SK-N-SH treated with all-trans-retinoic acid at 6 μM for 48 hours (cell line): ENCODE data around the gene MUC3A.

Source experiments
- ATAC-seq: fragments of 200-7000 bp; cut with Tn5 transposase; 3 replicates; pipeline ENCODE4 v1.9.1; 2020; ENCODE audit warnings: mild to moderate bottlenecking, moderate library complexity
- ARNTL ChIP-seq: fragments of 450-650 bp; formaldehyde crosslinking; IDR thresholded peaks from 2 replicates; pipeline ENCODE4 v1.5.0; 2020; ENCODE audit warnings: low read depth, mild to moderate bottlenecking, moderate library complexity, borderline replicate concordance
- BACH2 ChIP-seq: fragments of 250-450 bp; sonication (Bioruptor Pico); IDR thresholded peaks from 2 replicates; pipeline ENCODE4 v1.9.0; 2021; ENCODE audit warnings: mild to moderate bottlenecking, borderline replicate concordance
- CSDC2 ChIP-seq: fragments of 250-450 bp; sonication (Bioruptor Pico); IDR thresholded peaks from 2 replicates; pipeline ENCODE4 v1.5.0; 2020; ENCODE audit warnings: mild to moderate bottlenecking, moderate library complexity
- ESRRG ChIP-seq: fragments of 250-450 bp; sonication (Bioruptor Pico); IDR thresholded peaks from 2 replicates; pipeline ENCODE4 v1.6.1; 2021; ENCODE audit warnings: mild to moderate bottlenecking
- GLIS3 ChIP-seq: fragments of 250-450 bp; sonication (Bioruptor Pico); IDR thresholded peaks from 2 replicates; pipeline ENCODE4 v1.5.0; 2020; ENCODE audit warnings: mild to moderate bottlenecking, moderate library complexity
- ISL1 ChIP-seq: fragments of 250-450 bp; sonication (Bioruptor Pico); IDR thresholded peaks from 2 replicates; pipeline ENCODE4 v2.1.2; 2022; ENCODE audit warnings: mild to moderate bottlenecking, moderate library complexity
- OSR1 ChIP-seq: fragments of 250-450 bp; sonication (Bioruptor Pico); IDR thresholded peaks from 2 replicates; pipeline ENCODE4 v1.8.0; 2022; ENCODE audit warnings: moderate library complexity, mild to moderate bottlenecking, inconsistent platforms
- PPARA ChIP-seq: fragments of 250-450 bp; sonication (Bioruptor Pico); IDR thresholded peaks from 2 replicates; pipeline ENCODE4 v1.5.0; 2020; ENCODE audit warnings: mild to moderate bottlenecking, borderline replicate concordance
- RARB ChIP-seq: fragments of 250-450 bp; sonication (Bioruptor Pico); IDR thresholded peaks from 2 replicates; pipeline ENCODE4 v1.8.0; 2021; ENCODE audit warnings: mild to moderate bottlenecking, moderate library complexity
- SNAI2 ChIP-seq: fragments of 250-450 bp; sonication (Bioruptor Pico); IDR thresholded peaks from 2 replicates; pipeline ENCODE4 v1.5.0; 2020; ENCODE audit warnings: mild to moderate bottlenecking, moderate library complexity
- TCF4 ChIP-seq: fragments of 250-450 bp; sonication (Bioruptor Pico); IDR thresholded peaks from 2 replicates; pipeline ENCODE4 v1.8.0; 2021; ENCODE audit warnings: mild to moderate bottlenecking, moderate library complexity, borderline replicate concordance
- TOX ChIP-seq: fragments of 250-450 bp; sonication (Bioruptor Pico); IDR thresholded peaks from 2 replicates; pipeline ENCODE4 v1.8.0; 2021; ENCODE audit warnings: mild to moderate bottlenecking, moderate library complexity, borderline replicate concordance
- ZC3H10 ChIP-seq: fragments of 250-450 bp; sonication (Bioruptor Pico); IDR thresholded peaks from 2 replicates; pipeline ENCODE4 v1.5.1; 2021; ENCODE audit warnings: mild to moderate bottlenecking, moderate library complexity
- ZFP3 ChIP-seq: fragments of 250-450 bp; sonication (Bioruptor Pico); IDR thresholded peaks from 2 replicates; pipeline ENCODE4 v1.5.0; 2020; ENCODE audit warnings: mild to moderate bottlenecking, moderate library complexity
- ZFP30 ChIP-seq: fragments of 450-650 bp; formaldehyde crosslinking; IDR thresholded peaks from 2 replicates; pipeline ENCODE4 v1.5.0; 2022; ENCODE audit warnings: mild to moderate bottlenecking, moderate library complexity
- ZNF565 ChIP-seq: fragments of 450-650 bp; formaldehyde crosslinking; conservative IDR thresholded peaks from 2 replicates; pipeline ENCODE4 v1.5.0; 2020; ENCODE audit warnings: low read depth, mild to moderate bottlenecking, moderate library complexity
- ZNF70 ChIP-seq: fragments of 450-650 bp; formaldehyde crosslinking; IDR thresholded peaks from 2 replicates; pipeline ENCODE4 v1.5.0; 2020; ENCODE audit warnings: mild to moderate bottlenecking, moderate library complexity
- ZNF8 ChIP-seq: fragments of 450-650 bp; formaldehyde crosslinking; IDR thresholded peaks from 2 replicates; pipeline ENCODE4 v1.5.0; 2020; ENCODE audit warnings: mild to moderate bottlenecking, moderate library complexity
- TF ChIP-seq, protein P1 (sequence below): fragments of 250-450 bp; sonication (Bioruptor Pico); IDR thresholded peaks from 2 replicates; pipeline ENCODE4 v1.5.1; 2021; ENCODE audit warnings: mild to moderate bottlenecking, moderate library complexity
- TF ChIP-seq, protein P2 (sequence below): fragments of 250-450 bp; sonication (Bioruptor Pico); IDR thresholded peaks from 2 replicates; pipeline ENCODE4 v1.5.0; 2020; ENCODE audit warnings: mild to moderate bottlenecking, moderate library complexity
- TF ChIP-seq, protein P3 (sequence below): fragments of 250-450 bp; sonication (Bioruptor Pico); IDR thresholded peaks from 2 replicates; pipeline ENCODE4 v1.5.1; 2020; ENCODE audit warnings: low read depth, mild to moderate bottlenecking, moderate library complexity
- TF ChIP-seq, protein P4 (sequence below): fragments of 250-450 bp; sonication (Bioruptor Pico); IDR thresholded peaks from 2 replicates; pipeline ENCODE4 v1.8.0; 2021; ENCODE audit warnings: low read depth, mild to moderate bottlenecking, moderate library complexity, borderline replicate concordance
- TF ChIP-seq, protein P5 (sequence below): fragments of 250-450 bp; sonication (Bioruptor Pico); IDR thresholded peaks from 2 replicates; pipeline ENCODE4 v1.8.0; 2020; ENCODE audit warnings: mild to moderate bottlenecking, moderate library complexity, borderline replicate concordance

The MUC3A gene

DNA sequence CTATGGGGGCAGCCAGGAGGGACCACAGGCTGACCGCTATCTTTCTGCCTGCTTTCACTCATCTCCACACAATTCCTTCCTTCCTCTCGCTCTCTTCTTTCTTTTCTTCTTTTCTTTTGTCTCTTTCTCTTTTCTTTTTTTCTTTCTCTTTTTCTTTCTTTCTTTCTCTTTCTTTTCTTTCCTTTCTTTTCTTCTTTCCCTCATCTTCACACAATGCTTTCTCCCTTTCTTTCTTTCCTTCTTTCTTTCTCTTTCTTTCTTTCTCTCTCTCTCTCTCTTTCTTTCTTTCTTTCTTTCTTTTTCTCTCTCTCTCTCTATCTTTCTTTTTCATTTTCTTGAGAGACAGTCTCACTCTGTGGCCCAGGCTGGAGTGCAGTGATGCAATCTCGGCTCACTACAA, 13.2 kb downstream of the MUC3A start:
- TF ChIP-seq CSDC2 (CRISPR knock-in tag) (no peak), BACH2 (no peak), TCF4 (CRISPR knock-in tag) (no peak), ZFP30 (CRISPR knock-in tag) (no peak), RARB (CRISPR knock-in tag) (no peak), ISL1 (no peak), ZNF8 (CRISPR knock-in tag) (no peak), TOX (no peak), ZNF565 (CRISPR knock-in tag) (no peak), GLIS3 (CRISPR knock-in tag) (no peak), ARNTL (no peak), ZFP3 (CRISPR knock-in tag) (no peak), ESRRG (CRISPR knock-in tag) (no peak), OSR1 (no peak), SNAI2 (CRISPR knock-in tag) (no peak)
- TF ChIP-seq, protein P1, sequence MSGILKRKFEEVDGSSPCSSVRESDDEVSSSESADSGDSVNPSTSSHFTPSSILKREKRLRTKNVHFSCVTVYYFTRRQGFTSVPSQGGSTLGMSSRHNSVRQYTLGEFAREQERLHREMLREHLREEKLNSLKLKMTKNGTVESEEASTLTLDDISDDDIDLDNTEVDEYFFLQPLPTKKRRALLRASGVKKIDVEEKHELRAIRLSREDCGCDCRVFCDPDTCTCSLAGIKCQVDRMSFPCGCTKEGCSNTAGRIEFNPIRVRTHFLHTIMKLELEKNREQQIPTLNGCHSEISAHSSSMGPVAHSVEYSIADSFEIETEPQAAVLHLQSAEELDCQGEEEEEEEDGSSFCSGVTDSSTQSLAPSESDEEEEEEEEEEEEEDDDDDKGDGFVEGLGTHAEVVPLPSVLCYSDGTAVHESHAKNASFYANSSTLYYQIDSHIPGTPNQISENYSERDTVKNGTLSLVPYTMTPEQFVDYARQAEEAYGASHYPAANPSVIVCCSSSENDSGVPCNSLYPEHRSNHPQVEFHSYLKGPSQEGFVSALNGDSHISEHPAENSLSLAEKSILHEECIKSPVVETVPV: no peak
- TF ChIP-seq, protein P2, sequence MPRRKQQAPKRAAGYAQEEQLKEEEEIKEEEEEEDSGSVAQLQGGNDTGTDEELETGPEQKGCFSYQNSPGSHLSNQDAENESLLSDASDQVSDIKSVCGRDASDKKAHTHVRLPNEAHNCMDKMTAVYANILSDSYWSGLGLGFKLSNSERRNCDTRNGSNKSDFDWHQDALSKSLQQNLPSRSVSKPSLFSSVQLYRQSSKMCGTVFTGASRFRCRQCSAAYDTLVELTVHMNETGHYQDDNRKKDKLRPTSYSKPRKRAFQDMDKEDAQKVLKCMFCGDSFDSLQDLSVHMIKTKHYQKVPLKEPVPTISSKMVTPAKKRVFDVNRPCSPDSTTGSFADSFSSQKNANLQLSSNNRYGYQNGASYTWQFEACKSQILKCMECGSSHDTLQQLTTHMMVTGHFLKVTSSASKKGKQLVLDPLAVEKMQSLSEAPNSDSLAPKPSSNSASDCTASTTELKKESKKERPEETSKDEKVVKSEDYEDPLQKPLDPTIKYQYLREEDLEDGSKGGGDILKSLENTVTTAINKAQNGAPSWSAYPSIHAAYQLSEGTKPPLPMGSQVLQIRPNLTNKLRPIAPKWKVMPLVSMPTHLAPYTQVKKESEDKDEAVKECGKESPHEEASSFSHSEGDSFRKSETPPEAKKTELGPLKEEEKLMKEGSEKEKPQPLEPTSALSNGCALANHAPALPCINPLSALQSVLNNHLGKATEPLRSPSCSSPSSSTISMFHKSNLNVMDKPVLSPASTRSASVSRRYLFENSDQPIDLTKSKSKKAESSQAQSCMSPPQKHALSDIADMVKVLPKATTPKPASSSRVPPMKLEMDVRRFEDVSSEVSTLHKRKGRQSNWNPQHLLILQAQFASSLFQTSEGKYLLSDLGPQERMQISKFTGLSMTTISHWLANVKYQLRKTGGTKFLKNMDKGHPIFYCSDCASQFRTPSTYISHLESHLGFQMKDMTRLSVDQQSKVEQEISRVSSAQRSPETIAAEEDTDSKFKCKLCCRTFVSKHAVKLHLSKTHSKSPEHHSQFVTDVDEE: no peak
- TF ChIP-seq, protein P3, sequence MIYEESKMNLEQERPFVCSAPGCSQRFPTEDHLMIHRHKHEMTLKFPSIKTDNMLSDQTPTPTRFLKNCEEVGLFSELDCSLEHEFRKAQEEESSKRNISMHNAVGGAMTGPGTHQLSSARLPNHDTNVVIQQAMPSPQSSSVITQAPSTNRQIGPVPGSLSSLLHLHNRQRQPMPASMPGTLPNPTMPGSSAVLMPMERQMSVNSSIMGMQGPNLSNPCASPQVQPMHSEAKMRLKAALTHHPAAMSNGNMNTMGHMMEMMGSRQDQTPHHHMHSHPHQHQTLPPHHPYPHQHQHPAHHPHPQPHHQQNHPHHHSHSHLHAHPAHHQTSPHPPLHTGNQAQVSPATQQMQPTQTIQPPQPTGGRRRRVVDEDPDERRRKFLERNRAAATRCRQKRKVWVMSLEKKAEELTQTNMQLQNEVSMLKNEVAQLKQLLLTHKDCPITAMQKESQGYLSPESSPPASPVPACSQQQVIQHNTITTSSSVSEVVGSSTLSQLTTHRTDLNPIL (CRISPR knock-in tag): no peak
- TF ChIP-seq, protein P4, sequence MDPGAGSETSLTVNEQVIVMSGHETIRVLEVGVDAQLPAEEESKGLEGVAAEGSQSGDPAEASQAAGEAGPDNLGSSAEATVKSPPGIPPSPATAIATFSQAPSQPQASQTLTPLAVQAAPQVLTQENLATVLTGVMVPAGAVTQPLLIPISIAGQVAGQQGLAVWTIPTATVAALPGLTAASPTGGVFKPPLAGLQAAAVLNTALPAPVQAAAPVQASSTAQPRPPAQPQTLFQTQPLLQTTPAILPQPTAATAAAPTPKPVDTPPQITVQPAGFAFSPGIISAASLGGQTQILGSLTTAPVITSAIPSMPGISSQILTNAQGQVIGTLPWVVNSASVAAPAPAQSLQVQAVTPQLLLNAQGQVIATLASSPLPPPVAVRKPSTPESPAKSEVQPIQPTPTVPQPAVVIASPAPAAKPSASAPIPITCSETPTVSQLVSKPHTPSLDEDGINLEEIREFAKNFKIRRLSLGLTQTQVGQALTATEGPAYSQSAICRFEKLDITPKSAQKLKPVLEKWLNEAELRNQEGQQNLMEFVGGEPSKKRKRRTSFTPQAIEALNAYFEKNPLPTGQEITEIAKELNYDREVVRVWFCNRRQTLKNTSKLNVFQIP (CRISPR knock-in tag): no peak
- TF ChIP-seq, protein P5, sequence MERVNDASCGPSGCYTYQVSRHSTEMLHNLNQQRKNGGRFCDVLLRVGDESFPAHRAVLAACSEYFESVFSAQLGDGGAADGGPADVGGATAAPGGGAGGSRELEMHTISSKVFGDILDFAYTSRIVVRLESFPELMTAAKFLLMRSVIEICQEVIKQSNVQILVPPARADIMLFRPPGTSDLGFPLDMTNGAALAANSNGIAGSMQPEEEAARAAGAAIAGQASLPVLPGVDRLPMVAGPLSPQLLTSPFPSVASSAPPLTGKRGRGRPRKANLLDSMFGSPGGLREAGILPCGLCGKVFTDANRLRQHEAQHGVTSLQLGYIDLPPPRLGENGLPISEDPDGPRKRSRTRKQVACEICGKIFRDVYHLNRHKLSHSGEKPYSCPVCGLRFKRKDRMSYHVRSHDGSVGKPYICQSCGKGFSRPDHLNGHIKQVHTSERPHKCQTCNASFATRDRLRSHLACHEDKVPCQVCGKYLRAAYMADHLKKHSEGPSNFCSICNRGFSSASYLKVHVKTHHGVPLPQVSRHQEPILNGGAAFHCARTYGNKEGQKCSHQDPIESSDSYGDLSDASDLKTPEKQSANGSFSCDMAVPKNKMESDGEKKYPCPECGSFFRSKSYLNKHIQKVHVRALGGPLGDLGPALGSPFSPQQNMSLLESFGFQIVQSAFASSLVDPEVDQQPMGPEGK: no peak
- TF ChIP-seq, all 23 proteins: peak for 0
- ATAC-seq: no peak

DNA sequence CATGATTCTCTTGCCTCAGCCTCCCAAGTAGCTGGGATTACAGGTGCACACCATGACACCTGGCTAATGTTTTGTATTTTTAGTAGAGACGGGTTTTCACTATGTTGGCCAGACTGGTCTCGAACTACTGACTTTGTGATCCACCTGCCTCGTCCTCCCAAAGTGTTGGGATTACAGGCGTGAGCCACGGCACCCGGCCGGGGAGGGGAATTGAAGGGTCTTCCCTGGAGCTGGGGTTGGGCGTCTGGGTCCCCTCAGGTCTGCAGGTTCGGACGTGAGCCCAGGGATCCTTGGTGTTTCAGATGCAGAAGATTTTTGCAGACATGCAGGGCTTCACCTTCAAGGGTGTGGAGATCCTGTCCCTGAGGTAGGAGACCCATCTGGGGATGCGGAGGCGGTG, 14.1 kb downstream of the MUC3A start:
- TF ChIP-seq ZNF565 (CRISPR knock-in tag): no peak
- no peak for TF ChIP-seq ZFP30 (CRISPR knock-in tag)
- ATAC-seq: no peak

DNA sequence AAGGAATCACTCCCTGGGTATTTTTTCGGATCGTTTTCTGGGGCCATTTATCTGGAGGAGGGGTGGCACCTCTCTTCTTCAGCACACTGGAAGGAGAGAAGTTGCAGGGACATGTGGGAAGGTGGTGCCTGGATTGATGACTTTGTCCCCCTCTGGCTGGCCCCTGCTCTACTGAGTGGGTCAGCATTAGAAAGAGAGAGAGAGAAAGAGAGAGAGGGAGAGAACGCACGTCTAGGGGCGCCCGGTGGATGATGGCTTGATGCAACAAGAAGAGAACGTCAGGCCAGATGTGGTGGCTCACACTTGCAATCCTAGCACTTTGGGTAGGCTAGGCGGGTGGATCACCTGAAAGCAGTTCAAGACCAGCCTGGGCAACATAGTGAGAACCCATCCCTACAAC, 14.5 kb downstream of the MUC3A start:
- no peak for ATAC-seq

More for the DNA sequence above, 14.5 kb downstream of the MUC3A start:
- TF ChIP-seq, protein P2: no peak
- TF ChIP-seq ZC3H10 (CRISPR knock-in tag): no peak
- TF ChIP-seq ZFP3 (CRISPR knock-in tag): no peak
- no peak for TF ChIP-seq ZNF8 (CRISPR knock-in tag)
- TF ChIP-seq CSDC2 (CRISPR knock-in tag): no peak
- TF ChIP-seq SNAI2 (CRISPR knock-in tag): no peak
- no peak for TF ChIP-seq ISL1
- no peak for TF ChIP-seq RARB (CRISPR knock-in tag)
- TF ChIP-seq ZFP30 (CRISPR knock-in tag): no peak
- no peak for TF ChIP-seq ZNF565 (CRISPR knock-in tag)
- no peak for TF ChIP-seq ZNF70 (CRISPR knock-in tag)
- TF ChIP-seq PPARA (CRISPR knock-in tag): no peak
- TF ChIP-seq, protein P5: no peak
- TF ChIP-seq OSR1: no peak
- TF ChIP-seq ESRRG (CRISPR knock-in tag): no peak
- TF ChIP-seq, all 23 proteins: peak for 0
